WTC11 (cell line): ENCODE data around the gene PRDM12.

ENCODE experiments used
- CTCF ChIP-seq: fragments of 200-600 bp; IDR thresholded peaks from 2 replicates; pipeline ENCODE4 v1.8.0; 2022; ENCODE audit warnings: antibody characterized with exemption
- ELF4 ChIP-seq: sonication (generic); formaldehyde crosslinking; IDR thresholded peaks from 2 replicates; pipeline ENCODE4 v1.8.1; 2022; ENCODE audit warnings: low read depth, mild to moderate bottlenecking, moderate library complexity, missing genetic modification reagents
- FOXP4 ChIP-seq: sonication (generic); formaldehyde crosslinking; IDR thresholded peaks from 2 replicates; pipeline ENCODE4 v1.8.0; 2022; ENCODE audit warnings: mild to moderate bottlenecking, missing genetic modification reagents
- JUN ChIP-seq: sonication (generic); formaldehyde crosslinking; IDR thresholded peaks from 2 replicates; pipeline ENCODE4 v1.8.0; 2023; ENCODE audit warnings: mild to moderate bottlenecking, missing genetic modification reagents
- NR1H2 ChIP-seq: sonication (generic); formaldehyde crosslinking; IDR thresholded peaks from 2 replicates; pipeline ENCODE4 v1.9.0; 2021; ENCODE audit warnings: mild to moderate bottlenecking, moderate library complexity, missing genetic modification reagents

GRCh38 chr9:130632081-130632710 is 32.2 kb upstream of the PRDM12 start:
- TF ChIP-seq ELF4 (no peak), CTCF (no peak), FOXP4 (CRISPR knock-in tag) (no peak), NR1H2 (no peak), JUN (CRISPR knock-in tag) (no peak)
